ENCODE data around the gene NEB.
"Not testable (repeated sequence)": the region's sequence is repeated elsewhere in the genome, so short reads cannot be mapped to it uniquely, and the experiment has no call there.

NEB gene

DNA sequence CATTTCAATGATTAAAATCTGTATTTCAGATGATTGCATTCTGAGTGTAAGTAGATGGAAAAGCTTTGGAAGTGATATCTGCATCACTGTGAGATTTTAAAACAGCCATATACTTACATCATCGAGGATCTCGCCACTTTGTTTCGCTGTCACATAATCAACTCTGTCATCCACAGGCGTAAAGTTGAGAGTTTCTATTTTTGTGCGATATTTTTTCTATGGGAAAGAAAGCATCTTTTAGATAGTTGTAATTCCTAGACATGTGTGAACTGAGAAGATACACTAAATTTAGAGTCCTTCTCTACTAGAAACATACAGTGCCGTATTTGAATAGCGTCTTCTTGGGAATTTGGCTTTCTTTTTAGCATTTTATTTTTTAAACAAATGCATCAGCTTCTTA, 165.8 kb downstream of the NEB start:
- no peak for DNase-seq (ENCODE audit: low read depth)
- H3K4me3 ChIP-seq (ENCODE audit: low read depth, low read length) = no peak overlapping the region
- in situ Hi-C loops (cut with HindIII; ENCODE audit: low sequenced_read_pairs) = no loop called here
- no peak for TF ChIP-seq CTCF (IDR thresholded peaks at IDR 0.05; ENCODE audit: low read depth, low read length, missing control alignments)

GRCh38 chr2:151567006-151567405, 167.3 kb downstream of the NEB start:
- TF ChIP-seq CTCF (IDR thresholded peaks at IDR 0.05; ENCODE audit: low read depth, low read length, missing control alignments) = no peak
- no peak overlapping the region for H3K4me3 ChIP-seq (ENCODE audit: low read depth, low read length)
- no peak for DNase-seq (ENCODE audit: low read depth)
- in situ Hi-C loops (cut with HindIII; ENCODE audit: low sequenced_read_pairs) = no loop called here

DNA sequence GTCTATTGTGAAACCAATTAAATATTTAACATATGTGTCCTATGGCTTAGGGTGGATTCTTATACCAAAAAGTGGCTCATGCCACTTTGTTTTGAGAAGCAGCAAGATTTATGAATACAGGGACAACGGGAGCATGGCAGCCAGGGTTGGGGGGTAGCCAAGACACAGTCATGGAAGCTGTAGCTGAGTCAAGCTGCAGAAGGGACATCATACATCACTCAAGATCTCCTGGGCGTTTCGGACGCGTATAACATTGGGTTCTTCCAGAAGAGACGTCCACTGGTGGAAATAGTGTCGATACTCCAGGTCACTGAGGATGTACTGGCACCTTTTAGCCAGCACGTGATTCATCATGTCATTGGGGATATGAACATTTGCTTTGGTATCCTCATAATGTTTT, 171.9 kb downstream of the NEB start:
- TF ChIP-seq CTCF (IDR thresholded peaks at IDR 0.05; ENCODE audit: low read depth, low read length, missing control alignments) = no peak
- in situ Hi-C loops (cut with HindIII; ENCODE audit: low sequenced_read_pairs) = no loop called here
- H3K4me3 ChIP-seq (ENCODE audit: low read depth, low read length) = no peak overlapping the region
- no peak for DNase-seq (ENCODE audit: low read depth)

GRCh38 chr2:151560289-151560688, 174.0 kb downstream of the NEB start:
- no peak overlapping the region for H3K4me3 ChIP-seq (ENCODE audit: low read depth, low read length)
- TF ChIP-seq CTCF (IDR thresholded peaks at IDR 0.05; ENCODE audit: low read depth, low read length, missing control alignments) = no peak
- DNase-seq (ENCODE audit: low read depth) = no peak
- in situ Hi-C loops (cut with HindIII; ENCODE audit: low sequenced_read_pairs) = no loop called here

GRCh38 chr2:151559431-151559830, 174.8 kb downstream of the NEB start:
- H3K4me3 ChIP-seq (ENCODE audit: low read depth, low read length); DNase-seq (ENCODE audit: low read depth): not testable (repeated sequence)
- in situ Hi-C loops (cut with HindIII; ENCODE audit: low sequenced_read_pairs) = loop anchor here (10.0 kb wide), 1 partner anchor 75 kb away; no protein-coding TSS in a partner anchor

DNA sequence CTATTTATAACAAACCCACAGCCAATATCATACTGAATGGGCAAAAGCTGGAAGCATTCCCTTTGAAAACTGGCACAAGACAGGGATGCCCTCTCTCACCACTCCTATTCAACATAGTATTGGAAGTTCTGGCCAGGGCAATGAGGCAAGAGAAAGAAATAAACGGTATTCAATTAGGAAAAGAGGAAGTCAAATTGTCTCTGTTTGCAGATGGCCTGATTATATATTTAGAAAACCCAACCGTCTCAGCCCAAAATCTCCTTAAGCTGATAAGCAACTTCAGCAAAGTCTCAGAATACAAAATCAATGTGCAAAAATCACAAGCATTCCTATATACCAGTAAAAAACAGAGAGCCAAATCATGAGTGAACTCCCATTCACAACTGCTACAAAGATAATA, 176.4 kb downstream of the NEB start:
- H3K4me3 ChIP-seq (ENCODE audit: low read depth, low read length); DNase-seq (ENCODE audit: low read depth): not testable (repeated sequence)
- in situ Hi-C loops (cut with HindIII; ENCODE audit: low sequenced_read_pairs) = loop anchor here (10.0 kb wide), 1 partner anchor 77 kb away; no protein-coding TSS in a partner anchor

GRCh38 chr2:151556121-151556520, 178.2 kb downstream of the NEB start:
- DNase-seq (ENCODE audit: low read depth) = no peak

More at GRCh38 chr2:151556121-151556520, 178.2 kb downstream of the NEB start:
- H3K4me3 ChIP-seq (ENCODE audit: low read depth, low read length) = no peak overlapping the region
- in situ Hi-C loops (cut with HindIII; ENCODE audit: low sequenced_read_pairs) = loop anchor here (10.0 kb wide), 1 partner anchor 79 kb away; no protein-coding TSS in a partner anchor
- TF ChIP-seq CTCF (IDR thresholded peaks at IDR 0.05; ENCODE audit: low read depth, low read length, missing control alignments) = no peak

Measured in astrocyte of the cerebellum (primary cell).